Neural progenitor cell (in vitro differentiated cells): ENCODE measurements around the gene TMSB10.

ENCODE experiments used
- CTCF ChIP-seq: fragments of 200-600 bp; sonication (generic); IDR thresholded peaks from 2 replicates; pipeline ENCODE4 v1.5.1; 2017; ENCODE audit warnings: antibody characterized with exemption, mild to moderate bottlenecking
- EZH2 ChIP-seq: fragments of 200-600 bp; sonication (generic); IDR thresholded peaks from 2 replicates; pipeline ENCODE4 v1.6.1; 2017; ENCODE audit warnings: antibody characterized with exemption, mild to moderate bottlenecking, moderate library complexity
- EZH2phosphoT487 ChIP-seq: fragments of 200-600 bp; sonication (generic); IDR thresholded peaks from 2 replicates; pipeline ENCODE4 v1.6.1; 2017; ENCODE audit warnings: antibody characterized with exemption

DNA sequence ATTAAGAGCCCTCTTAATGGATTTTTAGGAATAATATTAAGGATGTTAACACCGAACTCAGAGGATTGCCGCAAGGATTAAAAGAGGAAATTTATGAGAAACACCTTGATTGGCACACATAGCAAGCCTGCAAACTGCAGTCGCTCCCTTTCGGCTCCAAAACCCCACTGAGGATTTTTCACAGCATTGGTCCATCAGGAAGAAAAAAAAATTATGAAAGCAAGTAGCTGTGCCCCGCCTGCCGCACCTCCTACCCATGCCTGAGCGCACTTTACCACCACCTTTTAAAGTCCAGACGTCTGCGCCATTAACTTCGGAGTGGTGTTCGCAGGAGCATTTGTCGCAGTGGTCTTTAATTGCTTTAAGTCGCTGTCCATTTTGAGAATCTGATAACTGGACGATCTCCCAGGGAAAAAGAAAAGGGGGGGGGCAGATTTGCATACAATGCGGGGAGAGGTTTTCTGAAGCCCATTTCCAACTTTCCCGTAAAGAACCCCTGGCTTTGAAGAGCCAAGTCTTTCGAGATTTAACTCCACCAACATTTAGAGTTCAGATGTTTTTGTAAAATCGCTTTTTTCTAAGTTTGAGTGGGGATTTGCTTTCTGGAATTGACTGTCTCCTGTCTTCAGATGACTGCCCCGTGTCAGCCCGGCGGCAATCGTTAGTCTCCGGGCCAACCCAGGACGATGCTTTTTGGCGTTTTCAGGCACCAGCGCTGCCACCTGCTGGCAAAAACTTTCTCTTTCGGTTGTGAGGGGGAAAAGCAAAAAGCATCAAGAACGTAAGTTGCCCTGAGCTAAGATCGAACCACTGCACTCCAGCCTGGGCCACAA is 23.7 kb upstream of the TMSB10 start:
- peak; percentile 84 for TF ChIP-seq CTCF
- peak; percentile 64 for TF ChIP-seq EZH2phosphoT487
- TF ChIP-seq EZH2, result peak; percentile 4
